ENCODE results near the gene LCE1F. TPM values are rescaled to one million over a fixed set of nuclear protein-coding genes. Genes with fewer than 3 reads are reported as not detected.

Gene LCE1F
- total and polyA plus RNA-seq, 2 of the 13 experiments (the other 11 are each of a cell fraction or from before 2014, with no cell fraction given) = not detected

DNA sequence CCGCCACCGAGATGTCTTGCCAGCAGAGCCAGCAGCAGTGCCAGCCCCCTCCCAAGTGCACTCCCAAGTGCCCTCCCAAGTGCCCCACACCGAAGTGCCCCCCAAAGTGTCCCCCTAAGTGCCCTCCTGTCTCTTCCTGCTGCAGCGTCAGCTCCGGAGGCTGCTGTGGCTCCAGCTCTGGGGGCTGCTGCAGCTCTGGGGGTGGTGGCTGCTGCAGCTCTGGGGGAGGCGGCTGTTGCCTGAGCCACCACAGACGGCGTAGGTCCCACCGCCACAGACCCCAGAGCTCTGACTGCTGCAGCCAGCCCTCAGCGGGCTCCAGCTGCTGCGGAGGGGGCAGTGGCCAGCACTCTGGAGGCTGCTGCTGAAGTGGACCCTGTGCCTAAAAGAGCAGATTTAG, 1.4 kb downstream of the LCE1F start (continued):
- TF ChIP-seq, protein P1, sequence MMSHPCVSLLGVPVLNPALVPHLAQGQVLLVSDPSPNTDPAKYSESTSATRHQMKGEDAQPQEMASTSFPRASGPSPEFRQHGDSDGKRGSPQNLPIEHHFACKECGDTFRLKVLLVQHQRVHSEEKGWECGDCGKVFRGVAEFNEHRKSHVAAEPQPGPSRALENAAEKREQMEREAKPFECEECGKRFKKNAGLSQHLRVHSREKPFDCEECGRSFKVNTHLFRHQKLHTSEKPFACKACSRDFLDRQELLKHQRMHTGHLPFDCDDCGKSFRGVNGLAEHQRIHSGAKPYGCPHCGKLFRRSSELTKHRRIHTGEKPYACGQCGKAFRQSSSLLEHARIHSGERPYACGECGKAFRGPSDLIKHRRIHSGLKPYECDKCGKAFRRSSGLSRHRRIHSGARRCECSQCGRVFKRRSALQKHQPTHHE (CRISPR knock-in tag; IDR thresholded peaks at IDR 0.05; ENCODE audit: borderline replicate concordance) = no peak
- TF ChIP-seq ZFP37 (CRISPR knock-in tag; IDR thresholded peaks at IDR 0.05; ENCODE audit: borderline replicate concordance) (no peak), ZNF615 (CRISPR knock-in tag; IDR thresholded peaks at IDR 0.05; ENCODE audit: borderline replicate concordance) (no peak), ZNF552 (CRISPR knock-in tag; IDR thresholded peaks at IDR 0.05; ENCODE audit: borderline replicate concordance) (no peak), NCOA5 (CRISPR knock-in tag; IDR thresholded peaks at IDR 0.05) (no peak), HMG20B (CRISPR knock-in tag; conservative IDR thresholded peaks at IDR 0.05) (no peak)
- TF ChIP-seq, protein P2, sequence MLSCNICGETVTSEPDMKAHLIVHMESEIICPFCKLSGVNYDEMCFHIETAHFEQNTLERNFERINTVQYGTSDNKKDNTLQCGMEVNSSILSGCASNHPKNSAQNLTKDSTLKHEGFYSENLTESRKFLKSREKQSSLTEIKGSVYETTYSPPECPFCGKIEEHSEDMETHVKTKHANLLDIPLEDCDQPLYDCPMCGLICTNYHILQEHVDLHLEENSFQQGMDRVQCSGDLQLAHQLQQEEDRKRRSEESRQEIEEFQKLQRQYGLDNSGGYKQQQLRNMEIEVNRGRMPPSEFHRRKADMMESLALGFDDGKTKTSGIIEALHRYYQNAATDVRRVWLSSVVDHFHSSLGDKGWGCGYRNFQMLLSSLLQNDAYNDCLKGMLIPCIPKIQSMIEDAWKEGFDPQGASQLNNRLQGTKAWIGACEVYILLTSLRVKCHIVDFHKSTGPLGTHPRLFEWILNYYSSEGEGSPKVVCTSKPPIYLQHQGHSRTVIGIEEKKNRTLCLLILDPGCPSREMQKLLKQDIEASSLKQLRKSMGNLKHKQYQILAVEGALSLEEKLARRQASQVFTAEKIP (CRISPR knock-in tag; IDR thresholded peaks at IDR 0.05; ENCODE audit: borderline replicate concordance) = no peak
- TF ChIP-seq, protein P3, sequence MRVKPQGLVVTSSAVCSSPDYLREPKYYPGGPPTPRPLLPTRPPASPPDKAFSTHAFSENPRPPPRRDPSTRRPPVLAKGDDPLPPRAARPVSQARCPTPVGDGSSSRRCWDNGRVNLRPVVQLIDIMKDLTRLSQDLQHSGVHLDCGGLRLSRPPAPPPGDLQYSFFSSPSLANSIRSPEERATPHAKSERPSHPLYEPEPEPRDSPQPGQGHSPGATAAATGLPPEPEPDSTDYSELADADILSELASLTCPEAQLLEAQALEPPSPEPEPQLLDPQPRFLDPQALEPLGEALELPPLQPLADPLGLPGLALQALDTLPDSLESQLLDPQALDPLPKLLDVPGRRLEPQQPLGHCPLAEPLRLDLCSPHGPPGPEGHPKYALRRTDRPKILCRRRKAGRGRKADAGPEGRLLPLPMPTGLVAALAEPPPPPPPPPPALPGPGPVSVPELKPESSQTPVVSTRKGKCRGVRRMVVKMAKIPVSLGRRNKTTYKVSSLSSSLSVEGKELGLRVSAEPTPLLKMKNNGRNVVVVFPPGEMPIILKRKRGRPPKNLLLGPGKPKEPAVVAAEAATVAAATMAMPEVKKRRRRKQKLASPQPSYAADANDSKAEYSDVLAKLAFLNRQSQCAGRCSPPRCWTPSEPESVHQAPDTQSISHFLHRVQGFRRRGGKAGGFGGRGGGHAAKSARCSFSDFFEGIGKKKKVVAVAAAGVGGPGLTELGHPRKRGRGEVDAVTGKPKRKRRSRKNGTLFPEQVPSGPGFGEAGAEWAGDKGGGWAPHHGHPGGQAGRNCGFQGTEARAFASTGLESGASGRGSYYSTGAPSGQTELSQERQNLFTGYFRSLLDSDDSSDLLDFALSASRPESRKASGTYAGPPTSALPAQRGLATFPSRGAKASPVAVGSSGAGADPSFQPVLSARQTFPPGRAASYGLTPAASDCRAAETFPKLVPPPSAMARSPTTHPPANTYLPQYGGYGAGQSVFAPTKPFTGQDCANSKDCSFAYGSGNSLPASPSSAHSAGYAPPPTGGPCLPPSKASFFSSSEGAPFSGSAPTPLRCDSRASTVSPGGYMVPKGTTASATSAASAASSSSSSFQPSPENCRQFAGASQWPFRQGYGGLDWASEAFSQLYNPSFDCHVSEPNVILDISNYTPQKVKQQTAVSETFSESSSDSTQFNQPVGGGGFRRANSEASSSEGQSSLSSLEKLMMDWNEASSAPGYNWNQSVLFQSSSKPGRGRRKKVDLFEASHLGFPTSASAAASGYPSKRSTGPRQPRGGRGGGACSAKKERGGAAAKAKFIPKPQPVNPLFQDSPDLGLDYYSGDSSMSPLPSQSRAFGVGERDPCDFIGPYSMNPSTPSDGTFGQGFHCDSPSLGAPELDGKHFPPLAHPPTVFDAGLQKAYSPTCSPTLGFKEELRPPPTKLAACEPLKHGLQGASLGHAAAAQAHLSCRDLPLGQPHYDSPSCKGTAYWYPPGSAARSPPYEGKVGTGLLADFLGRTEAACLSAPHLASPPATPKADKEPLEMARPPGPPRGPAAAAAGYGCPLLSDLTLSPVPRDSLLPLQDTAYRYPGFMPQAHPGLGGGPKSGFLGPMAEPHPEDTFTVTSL (CRISPR knock-in tag; IDR thresholded peaks at IDR 0.05; ENCODE audit: borderline replicate concordance) = no peak
- TF ChIP-seq, protein P4, sequence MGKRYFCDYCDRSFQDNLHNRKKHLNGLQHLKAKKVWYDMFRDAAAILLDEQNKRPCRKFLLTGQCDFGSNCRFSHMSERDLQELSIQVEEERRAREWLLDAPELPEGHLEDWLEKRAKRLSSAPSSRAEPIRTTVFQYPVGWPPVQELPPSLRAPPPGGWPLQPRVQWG (CRISPR knock-in tag; IDR thresholded peaks at IDR 0.05; ENCODE audit: borderline replicate concordance, low read depth) = no peak

Data from HepG2 (cell line).